Kidney (tissue), 14 donors: ENCODE data around the gene POC1A. TPM values are rescaled to one million over a fixed set of nuclear protein-coding genes. Genes with fewer than 3 reads are reported as not detected.

Experiments
- DNase-seq, 5 donors: peaks; one replicate each; pipeline ENCODE4 v3.0.0-alpha.2; 2013 to 2020
- FAIRE-seq: peaks from 2 replicates; lab custom pipeline; 2012; peaks lifted over from hg19 to GRCh38; lab: Jason Lieb, UNC
- H3K27ac ChIP-seq, 2 donors: one replicate each; pipeline ENCODE4 v1.7.0; 2013; ENCODE audit warnings: low read depth in 2 of 2, low read length in 2 of 2, inconsistent platforms in 1 of 2
- H3K27me3 ChIP-seq: one replicate; pipeline ENCODE4 v1.7.1; 2013; ENCODE audit warnings: low read length, inconsistent platforms; ENCODE audit not compliant: control insufficient read depth, insufficient read depth
- H3K36me3 ChIP-seq, 3 donors: one replicate each; pipeline versions ENCODE4 v1.7.0 to v1.7.1; 2013; ENCODE audit warnings: low read length in 3 of 3, control low read depth in 1 of 3, inconsistent platforms in 1 of 3; ENCODE audit not compliant: insufficient read depth in 3 of 3, control insufficient read depth in 2 of 3
- H3K4me1 ChIP-seq, 3 donors: one replicate each; pipeline versions ENCODE4 v1.7.0 to v1.7.1; 2013; ENCODE audit warnings: low read length in 3 of 3, inconsistent platforms in 1 of 3, low read depth in 1 of 3; ENCODE audit not compliant: control insufficient read depth in 2 of 3, insufficient read depth in 2 of 3
- H3K4me3 ChIP-seq, 3 donors: one replicate each; pipeline versions ENCODE4 v1.7.0 to v1.8.1; 2013; ENCODE audit warnings: low read length in 3 of 3, control low read depth in 1 of 3, inconsistent platforms in 1 of 3
- H3K9ac ChIP-seq, 3 donors: one replicate each; pipeline versions ENCODE4 v1.7.0 to v1.7.1; 2013; ENCODE audit warnings: low read length in 3 of 3, control low read depth in 1 of 3, inconsistent platforms in 1 of 3
- H3K9me3 ChIP-seq, 3 donors: one replicate each; pipeline versions ENCODE4 v1.7.0 to v1.7.1; 2013; ENCODE audit warnings: low read length in 3 of 3, control low read depth in 1 of 3, inconsistent platforms in 1 of 3; ENCODE audit not compliant: control insufficient read depth in 2 of 3, insufficient read depth in 1 of 3
- CTCF ChIP-seq: IDR thresholded peaks from 3 replicates; pipeline ENCODE4 v1.5.1; 2012; ENCODE audit warnings: mild to moderate bottlenecking, moderate library complexity, borderline replicate concordance; ENCODE audit not compliant: insufficient read depth; ENCODE audit errors: extremely low read depth
- intact Hi-C: fragments of 100-400 bp; cut with DNase I; formaldehyde crosslinking; loops from one replicate; pipeline ENCODE4 v1.11.1; 2022
- polyA plus RNA-seq: library from polyadenylated mRNA; stranded (reverse); fragments of 350-450 nt; fragmentation: Illumina TruSeq; extraction: RNeasy Lipid Tissue Mini Kit (QIAGEN cat#74804); gene quantifications from one replicate; pipeline ENCODE4 v1.2.3, GENCODE V29; 2014; ENCODE audit warnings: low read depth, low replicate concordance; ENCODE audit not compliant: insufficient read depth
- total RNA-seq: library from RNA; stranded (reverse); fragmentation: NEBNext Ultra II Directional; extraction: Animal tissue kit (Norgen Biotek cat#: 25700); gene quantifications from one replicate; pipeline ENCODE4 v1.2.1, GENCODE V29; 2021
- donor health status: control.
- donor health status: control.
- donor health status: control.
- donor health status: control.
- donor health status: control.
- donor health status: DM: yes; HTN: yes; CAD: no.
- donor health status: Normal renal cell carcinoma (clear cell type).

Gene POC1A
- total and polyA plus RNA-seq, 2 donors from 2014 or later: 2.2 to 2.5 TPM

- Histone ChIP-seq H3K36me3 (peaks cover 0 to 21% (median 8%) of the 10 kb centered on the region in 3 donors), H3K27me3 (no peaks in the 10 kb centered on the region), H3K9ac (no peak overlapping the region), H3K27ac (no peak overlapping the region), H3K4me1 (peaks cover 0 to 44% (median 15%) of the 10 kb centered on the region in 3 donors), H3K4me3 (no peak overlapping the region), H3K9me3 (no peaks in the 10 kb centered on the region)
- FAIRE-seq (no peak), DNase-seq (no peak)
- TF ChIP-seq CTCF: no peak
- intact Hi-C loops: no loop called here
Measured at GRCh38 chr3:52050571-52050970, 103.7 kb downstream of the POC1A start.

GRCh38 chr3:52049503-52049902, 104.7 kb downstream of the POC1A start:
- H3K9me3 ChIP-seq: no peaks in the 10 kb centered on the region
- DNase-seq (no peak), FAIRE-seq (no peak)
- peaks cover 0 to 41% (median 15%) of the 10 kb centered on the region in 3 donors for H3K4me1 ChIP-seq
- intact Hi-C loops: loop anchor here (5.0 kb wide), 1 partner anchor 37 kb away; no protein-coding TSS in a partner anchor
- peaks cover 0 to 21% (median 8%) of the 10 kb centered on the region in 3 donors for H3K36me3 ChIP-seq
- no peak overlapping the region for H3K27ac ChIP-seq
- H3K4me3 ChIP-seq: no peak overlapping the region
- H3K27me3 ChIP-seq: no peaks in the 10 kb centered on the region
- H3K9ac ChIP-seq: no peak overlapping the region
- TF ChIP-seq CTCF: no peak

- Histone ChIP-seq H3K36me3 (peaks cover 0 to 21% (median 6%) of the 10 kb centered on the region in 3 donors), H3K27me3 (no peaks in the 10 kb centered on the region), H3K9ac (no peak overlapping the region), H3K4me3 (no peak overlapping the region), H3K4me1 (peaks cover 0 to 23% (median 9%) of the 10 kb centered on the region in 3 donors), H3K27ac (peak overlapping the region in 1 of 2 donors; percentile 45), H3K9me3 (no peaks in the 10 kb centered on the region)
- FAIRE-seq (no peak), DNase-seq (no peak)
- intact Hi-C loops: loop anchor here (5.0 kb wide), 1 partner anchor 35 kb away; no protein-coding TSS in a partner anchor
- no peak for TF ChIP-seq CTCF
Measured at GRCh38 chr3:52047295-52047960, 106.8 kb downstream of the POC1A start.
